GM23338 (cell line): ENCODE data around the gene KIF19. TPM values are rescaled to one million over a fixed set of nuclear protein-coding genes. Genes with fewer than 3 reads are reported as not detected.

Experiments used
- ATAC-seq: fragments of 200-7000 bp; cut with Tn5 transposase; 3 replicates; pipeline ENCODE4 v1.9.1; 2020
- DNase-seq: peaks from one replicate; pipeline ENCODE4 v3.0.0-alpha.2; 2015; ENCODE audit warnings: low spot score
- H2AFZ ChIP-seq: fragments of 200-600 bp; sonication (generic); 2 replicates; pipeline ENCODE4 v1.8.0; 2016; ENCODE audit warnings: antibody characterized with exemption, mild to moderate bottlenecking, moderate library complexity
- H3F3A ChIP-seq: fragments of 200-600 bp; sonication (generic); replicated peaks from 2 replicates; pipeline ENCODE4 v1.8.0; 2017; ENCODE audit warnings: antibody characterized with exemption, mixed run types, low read depth
- H3K27ac ChIP-seq: fragments of 200-600 bp; sonication (generic); 2 replicates; pipeline ENCODE4 v1.6.1; 2016; ENCODE audit warnings: low read depth
- H3K27me3 ChIP-seq: fragments of 200-600 bp; sonication (generic); 2 replicates; pipeline ENCODE4 v1.8.0; 2016; ENCODE audit warnings: mild to moderate bottlenecking, mixed run types, moderate library complexity; ENCODE audit not compliant: insufficient read depth
- H3K36me3 ChIP-seq: fragments of 200-600 bp; sonication (generic); 2 replicates; pipeline ENCODE4 v1.8.0; 2016; ENCODE audit warnings: mild to moderate bottlenecking; ENCODE audit not compliant: insufficient read depth
- H3K4me1 ChIP-seq: fragments of 200-600 bp; sonication (generic); 2 replicates; pipeline ENCODE4 v1.8.0; 2016; ENCODE audit warnings: mild to moderate bottlenecking, moderate library complexity; ENCODE audit not compliant: insufficient read depth
- H3K4me2 ChIP-seq: fragments of 200-600 bp; sonication (generic); 2 replicates; pipeline ENCODE4 v1.7.1; 2017; ENCODE audit warnings: mixed run types
- H3K4me3 ChIP-seq: fragments of 200-600 bp; sonication (generic); 2 replicates; pipeline ENCODE4 v1.6.1; 2016; ENCODE audit warnings: mixed run types
- H3K79me2 ChIP-seq: fragments of 200-600 bp; sonication (generic); replicated peaks from 2 replicates; pipeline ENCODE4 v1.8.0; 2017; ENCODE audit warnings: mild to moderate bottlenecking; ENCODE audit not compliant: insufficient read depth
- H3K9me2 ChIP-seq: fragments of 200-600 bp; sonication (generic); 2 replicates; pipeline ENCODE4 v1.8.0; 2017; ENCODE audit not compliant: insufficient read depth
- H4K20me1 ChIP-seq: fragments of 200-600 bp; sonication (generic); replicated peaks from 2 replicates; pipeline ENCODE4 v1.8.0; 2017; ENCODE audit warnings: mild to moderate bottlenecking; ENCODE audit not compliant: insufficient read depth
- H3K27ac Mint-ChIP-seq: 2 replicates; pipeline ENCODE4 v1.8.0; 2020; ENCODE audit warnings: inconsistent platforms, mild to moderate bottlenecking, moderate library complexity, mixed read lengths
- H3K27me3 Mint-ChIP-seq: 3 replicates; pipeline ENCODE4 v1.8.0; 2022; ENCODE audit warnings: low read depth, mild to moderate bottlenecking, moderate library complexity, mixed read lengths, inconsistent platforms; ENCODE audit not compliant: insufficient read depth, poor library complexity
- H3K36me3 Mint-ChIP-seq: 3 replicates; pipeline ENCODE4 v1.8.0; 2021; ENCODE audit warnings: low read depth, mild to moderate bottlenecking, inconsistent platforms, moderate library complexity, mixed read lengths
- H3K4me1 Mint-ChIP-seq: 3 replicates; pipeline ENCODE4 v1.8.0; 2020; ENCODE audit warnings: mild to moderate bottlenecking, inconsistent platforms, mixed read lengths
- H3K4me3 Mint-ChIP-seq: 3 replicates; pipeline ENCODE4 v1.8.0; 2021; ENCODE audit warnings: moderate library complexity, mild to moderate bottlenecking, inconsistent platforms, mixed read lengths
- H3K9me3 Mint-ChIP-seq: 3 replicates; pipeline ENCODE4 v1.8.0; 2020; ENCODE audit warnings: moderate library complexity, mild to moderate bottlenecking, inconsistent platforms, mixed read lengths
- CREB1 ChIP-seq: fragments of 250-450 bp; sonication (Bioruptor Pico); IDR thresholded peaks from 2 replicates; pipeline ENCODE4 v1.5.0; 2020; ENCODE audit warnings: low read depth, mild to moderate bottlenecking, moderate library complexity
- ETS1 ChIP-seq: IDR thresholded peaks from 2 replicates; pipeline ENCODE4 v1.6.1; 2016; ENCODE audit warnings: antibody characterized with exemption
- EZH2 ChIP-seq: fragments of 200-600 bp; sonication (generic); IDR thresholded peaks from one replicate; pipeline ENCODE4 v1.8.0; 2017; ENCODE audit warnings: antibody characterized with exemption, mild to moderate bottlenecking, low read depth; ENCODE audit not compliant: unreplicated experiment
- EZH2phosphoT487 ChIP-seq: fragments of 200-600 bp; sonication (generic); IDR thresholded peaks from one replicate; pipeline ENCODE4 v1.8.1; 2018; ENCODE audit warnings: antibody characterized with exemption; ENCODE audit not compliant: unreplicated experiment
- JUNB ChIP-seq: IDR thresholded peaks from one replicate; pipeline ENCODE4 v1.6.1; 2016; ENCODE audit warnings: antibody characterized with exemption; ENCODE audit not compliant: unreplicated experiment
- NANOG ChIP-seq: IDR thresholded peaks from 2 replicates; pipeline ENCODE4 v1.6.1; 2016; ENCODE audit warnings: antibody characterized with exemption, borderline replicate concordance
- ZNF331 ChIP-seq: fragments of 250-450 bp; sonication (Bioruptor Pico); IDR thresholded peaks from 2 replicates; pipeline ENCODE4 v1.5.0; 2020; ENCODE audit warnings: low read depth, mild to moderate bottlenecking, moderate library complexity
- ZNF462 ChIP-seq: fragments of 250-450 bp; sonication (Bioruptor Pico); IDR thresholded peaks from 2 replicates; pipeline ENCODE4 v1.5.0; 2020; ENCODE audit warnings: mild to moderate bottlenecking, moderate library complexity
- polyA plus RNA-seq: library from polyadenylated mRNA; unstranded; fragments of >200 nt; fragmentation: Nextera tagmentation; extraction: Ambion mirVana; gene quantifications from 2 replicates; pipeline ENCODE4 v1.2.1, GENCODE V29; 2016
- total RNA-seq: library from RNA; depleted of rRNA; stranded (reverse); fragments of >200 nt; shearing (Covaris generic); gene quantifications from 2 replicates; pipeline ENCODE4 v1.2.3, GENCODE V29; 2014

Gene KIF19
- total and polyA plus RNA-seq, 2 experiments from 2014 or later, result 0.35 to 0.36 TPM

GRCh38 chr17:74359916-74360315 is 33.9 kb downstream of the KIF19 start:
- H3K27ac Mint-ChIP-seq, result no peak overlapping the region
- Histone ChIP-seq H2AFZ (no peak overlapping the region), H3F3A (no peaks in the 10 kb centered on the region), H3K9me2 (no peaks in the 10 kb centered on the region), H3K27ac (no peak overlapping the region), H3K27me3 (peaks cover 34% of the 10 kb centered on the region), H3K79me2 (no peaks in the 10 kb centered on the region), H3K36me3 (no peaks in the 10 kb centered on the region), H3K4me2 (no peak overlapping the region), H3K4me3 (no peak overlapping the region), H3K4me1 (peaks cover 14% of the 10 kb centered on the region), H4K20me1 (no peaks in the 10 kb centered on the region; the same call in 1 of the 2 replicates)
- H3K4me1 Mint-ChIP-seq, result peaks cover 35% of the 10 kb centered on the region
- H3K36me3 Mint-ChIP-seq, result peaks cover 6% of the 10 kb centered on the region; the same call in 2 of the 3 replicates
- no peak overlapping the region for H3K4me3 Mint-ChIP-seq
- H3K9me3 Mint-ChIP-seq, result no peaks in the 10 kb centered on the region
- no peak for DNase-seq
- ATAC-seq, result no peak
- TF ChIP-seq ETS1 (no peak), CREB1 (CRISPR knock-in tag) (no peak), JUNB (no peak), ZNF331 (CRISPR knock-in tag) (no peak), EZH2 (no peak), NANOG (no peak), ZNF462 (CRISPR knock-in tag) (no peak), EZH2phosphoT487 (no peak)
- H3K27me3 Mint-ChIP-seq, result peaks cover 31% of the 10 kb centered on the region
